SH-SY5Y (cell line): ENCODE data around the gene ATP11B.

Experiments
- GATA2 ChIP-seq: IDR thresholded peaks from 2 replicates; pipeline ENCODE4 v1.6.1; 2011; ENCODE audit warnings: mild to moderate bottlenecking, low read depth, low read length
- GATA3 ChIP-seq: IDR thresholded peaks from 2 replicates; pipeline ENCODE4 v1.6.1; 2011; ENCODE audit warnings: low read depth, mild to moderate bottlenecking, low read length, moderate library complexity

GRCh38 chr3:182936918-182937285 is 143.6 kb downstream of the ATP11B start:
- TF ChIP-seq GATA2 (no peak), GATA3 (no peak)
